GM18858 (cell line): ENCODE data around the gene KCNA10.

Source experiments
- ATAC-seq: cut with Tn5 transposase; IDR thresholded peaks from one replicate; pipeline ENCODE4 v1.9.1; 2021; ENCODE audit not compliant: unreplicated experiment

Gene KCNA10

DNA sequence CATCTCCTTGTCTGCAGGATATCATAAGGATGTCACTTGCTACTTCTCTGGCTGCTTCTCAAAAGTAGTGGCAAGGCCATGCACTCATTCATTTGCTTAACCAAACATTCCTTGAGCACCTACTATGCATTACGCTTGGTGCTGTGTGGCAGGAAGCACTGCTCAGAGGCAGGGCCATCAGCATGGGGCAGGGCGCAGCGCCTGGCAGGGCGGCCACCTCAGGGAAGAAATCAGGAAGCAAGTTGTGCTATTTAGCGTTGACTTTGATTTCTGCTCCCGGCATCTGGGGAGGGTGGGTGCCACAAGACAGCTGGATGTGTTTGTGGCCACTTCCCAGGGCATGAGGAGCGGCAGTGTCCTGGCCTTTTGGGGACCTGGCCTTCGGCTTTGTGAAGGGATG is 40.1 kb downstream of the KCNA10 start:
- ATAC-seq, result no peak

- ATAC-seq, result no peak
Measured at GRCh38 chr1:110477967-110478640, 40.9 kb downstream of the KCNA10 start.

DNA sequence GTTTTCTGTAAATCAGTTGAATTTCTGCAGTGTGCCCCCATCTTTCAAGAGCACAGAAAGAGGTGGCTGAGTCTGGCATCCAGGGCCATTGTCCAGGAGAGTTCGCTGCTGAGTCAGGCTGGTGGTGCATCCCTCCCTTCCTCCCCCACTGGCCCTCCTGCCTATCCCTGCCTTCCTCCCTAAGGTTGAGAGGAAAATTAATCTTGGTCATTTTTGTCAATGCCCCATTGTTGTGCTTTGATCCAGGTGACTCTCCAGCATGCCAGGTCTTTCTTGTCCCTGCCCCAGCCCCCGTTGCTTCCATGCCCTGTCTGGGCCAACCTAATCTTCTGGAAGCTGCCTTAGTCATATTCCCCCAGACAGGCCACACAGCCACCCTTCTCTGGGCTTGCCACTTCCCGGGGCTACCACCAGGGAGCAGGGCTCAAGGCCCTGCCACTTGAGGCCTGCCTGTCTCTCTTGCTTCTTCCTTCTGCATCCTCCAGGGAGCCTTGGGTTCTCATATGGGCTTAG is 41.5 kb downstream of the KCNA10 start:
- no peak for ATAC-seq

DNA sequence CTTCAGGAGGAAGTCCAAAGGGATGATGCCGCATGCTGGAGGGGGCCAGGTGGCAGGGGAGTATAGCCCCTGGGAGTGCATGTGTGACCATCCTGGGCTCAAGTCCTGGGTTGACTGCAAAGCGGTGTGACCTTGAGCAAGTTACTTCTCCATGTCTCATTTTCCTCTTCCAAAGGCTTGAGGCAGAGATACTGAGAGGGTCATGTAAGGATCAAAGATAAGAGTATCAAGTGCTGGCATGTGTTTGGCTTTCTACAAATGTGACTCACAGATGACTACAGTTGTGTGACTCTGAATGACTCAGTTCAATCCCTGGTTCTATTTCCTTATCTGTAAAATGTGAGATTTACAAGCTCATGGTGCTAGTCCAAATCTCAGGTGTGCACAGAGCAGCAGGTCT is 41.9 kb downstream of the KCNA10 start:
- ATAC-seq, result no peak

DNA sequence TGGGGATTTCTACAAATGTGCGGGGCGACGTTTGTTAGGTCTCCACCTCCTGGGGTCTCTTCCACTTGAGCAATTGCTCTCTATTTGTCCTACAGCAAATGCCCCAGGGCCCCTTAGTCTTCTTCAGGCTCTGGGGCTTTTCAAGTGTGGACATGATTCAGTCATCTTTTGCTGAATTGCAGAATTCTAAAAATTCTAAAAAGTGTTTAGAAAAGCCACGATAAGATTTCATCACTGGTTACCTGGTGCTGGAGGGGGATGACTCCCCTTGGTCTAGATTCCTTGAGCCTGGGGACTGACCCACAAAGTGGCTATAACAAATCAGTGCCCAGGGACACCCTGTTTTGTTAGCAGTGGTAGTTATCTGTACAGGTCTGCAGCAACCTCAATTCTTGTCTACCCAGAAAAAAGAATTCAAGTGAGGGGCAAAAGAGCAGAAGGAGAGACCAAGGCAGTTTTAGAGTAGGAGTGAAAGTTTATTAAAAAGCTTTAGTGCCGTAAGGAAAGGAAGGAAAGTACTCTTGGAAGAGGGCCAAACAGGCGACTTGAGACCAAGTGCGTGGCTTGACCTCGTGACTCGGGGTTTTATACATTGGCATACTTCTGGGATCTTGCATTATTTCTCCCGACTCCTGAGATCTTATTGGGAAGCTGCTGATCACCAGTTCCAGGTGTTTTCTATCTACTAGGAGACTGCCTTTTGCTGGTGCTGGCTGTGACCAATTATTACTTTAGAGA is 42.8 kb downstream of the KCNA10 start:
- no peak for ATAC-seq

DNA sequence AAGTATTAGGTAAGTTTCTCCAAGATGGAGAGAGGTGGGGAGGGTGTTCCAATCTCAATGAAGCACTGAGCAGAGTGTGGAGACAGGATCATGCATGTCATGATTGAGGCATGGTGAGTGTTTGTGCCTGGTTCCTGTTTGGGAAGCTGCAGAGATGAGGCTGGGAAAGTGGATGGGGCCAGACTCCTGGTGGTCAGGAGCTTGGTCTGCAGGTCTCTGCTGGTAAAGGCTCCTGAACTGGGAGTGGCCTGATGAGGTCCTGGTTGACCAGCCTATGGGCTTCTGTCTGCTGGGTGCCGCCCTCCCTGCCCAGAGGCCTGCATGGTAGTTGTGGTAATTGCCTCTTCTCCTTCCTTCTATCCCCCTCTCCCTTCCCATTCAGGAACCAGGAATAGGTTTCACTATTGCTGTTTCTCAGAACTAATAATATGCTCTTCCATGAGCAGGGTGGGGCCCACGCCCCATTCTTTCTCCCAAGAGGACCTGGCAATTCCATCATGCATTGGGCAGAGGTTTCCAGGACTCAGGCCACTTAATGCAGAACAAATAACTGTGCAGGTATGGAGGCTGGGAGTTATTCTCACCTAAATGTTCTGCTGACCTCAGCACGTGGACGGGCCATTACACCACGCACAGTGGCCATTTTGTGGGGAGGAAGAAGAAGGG is 43.5 kb downstream of the KCNA10 start:
- ATAC-seq, result no peak

GRCh38 chr1:110474444-110474843 is 44.5 kb downstream of the KCNA10 start:
- no peak for ATAC-seq

GRCh38 chr1:110472546-110472945 is 46.4 kb downstream of the KCNA10 start:
- ATAC-seq, result no peak

DNA sequence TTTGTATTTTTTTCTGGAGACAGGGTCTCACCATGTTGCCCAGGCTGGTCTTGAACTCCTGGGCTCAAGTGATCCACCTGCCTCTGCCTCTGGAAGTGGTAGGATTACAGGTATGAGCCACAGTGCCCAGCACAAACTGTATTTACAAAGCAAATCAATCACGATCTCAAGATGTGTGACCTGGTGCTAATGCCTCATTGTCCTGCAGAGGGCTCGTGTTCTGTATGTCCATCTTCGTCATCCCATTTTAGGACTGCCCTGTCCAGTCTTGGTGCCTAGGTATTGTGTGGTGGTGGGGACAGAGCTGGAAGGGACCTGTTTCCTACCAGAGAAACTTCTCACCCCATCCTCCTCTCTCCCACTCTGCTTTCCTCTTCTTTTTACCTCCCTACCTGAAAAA is 47.8 kb downstream of the KCNA10 start:
- ATAC-seq, result no peak
